Neural progenitor cell (in vitro differentiated cells): Measurements from ENCODE around the gene LRP1B. TPM values are rescaled to one million over a fixed set of nuclear protein-coding genes. Genes with fewer than 3 reads are reported as not detected.

ENCODE experiments used
- DNase-seq: peaks from one replicate; pipeline ENCODE4 v3.0.0-alpha.2; 2016; ENCODE audit warnings: low spot score
- H2AFZ ChIP-seq: fragments of 200-600 bp; sonication (generic); replicated peaks from 2 replicates; pipeline ENCODE4 v1.6.1; 2016; ENCODE audit warnings: antibody characterized with exemption
- H3F3A ChIP-seq: fragments of 200-600 bp; sonication (generic); 2 replicates; pipeline ENCODE4 v1.6.1; 2016; ENCODE audit warnings: antibody characterized with exemption, low read depth
- H3K27ac ChIP-seq: fragments of 200-600 bp; sonication (generic); 2 replicates; pipeline ENCODE4 v1.5.1; 2016; ENCODE audit warnings: mild to moderate bottlenecking
- H3K27me3 ChIP-seq: fragments of 200-600 bp; sonication (generic); 2 replicates; pipeline ENCODE4 v1.6.1; 2016; ENCODE audit warnings: mild to moderate bottlenecking, moderate library complexity
- H3K36me3 ChIP-seq: fragments of 200-600 bp; sonication (generic); 2 replicates; pipeline ENCODE4 v1.5.1; 2016
- H3K4me1 ChIP-seq: fragments of 200-600 bp; sonication (generic); 2 replicates; pipeline ENCODE4 v1.6.1; 2016; ENCODE audit warnings: mixed run types
- H3K4me2 ChIP-seq: fragments of 200-600 bp; sonication (generic); 2 replicates; pipeline ENCODE4 v1.6.1; 2016
- H3K4me3 ChIP-seq: fragments of 200-600 bp; sonication (generic); 2 replicates; pipeline ENCODE4 v1.5.1; 2016
- H3K79me2 ChIP-seq: fragments of 200-600 bp; sonication (generic); 2 replicates; pipeline ENCODE4 v1.6.1; 2016; ENCODE audit warnings: low read depth
- H3K9ac ChIP-seq: fragments of 200-600 bp; sonication (generic); 2 replicates; pipeline ENCODE4 v1.6.1; 2016
- H3K9me3 ChIP-seq: fragments of 200-600 bp; sonication (generic); 2 replicates; pipeline ENCODE4 v1.5.1; 2016; ENCODE audit warnings: low read depth
- H4K20me1 ChIP-seq: fragments of 200-600 bp; sonication (generic); 2 replicates; pipeline ENCODE4 v1.6.1; 2016; ENCODE audit warnings: low read depth
- H3K27ac Mint-ChIP-seq: 3 replicates; pipeline ENCODE4 v1.8.0; 2021; ENCODE audit warnings: mixed read lengths
- H3K27me3 Mint-ChIP-seq: 2 replicates; pipeline ENCODE4 v1.8.0; 2022; ENCODE audit warnings: low read depth, mild to moderate bottlenecking, inconsistent platforms, moderate library complexity, mixed read lengths; ENCODE audit not compliant: insufficient read depth
- H3K36me3 Mint-ChIP-seq: 3 replicates; pipeline ENCODE4 v1.8.0; 2021; ENCODE audit warnings: mixed read lengths
- H3K4me1 Mint-ChIP-seq: 3 replicates; pipeline ENCODE4 v1.8.0; 2021; ENCODE audit warnings: mixed read lengths
- H3K4me3 Mint-ChIP-seq: 3 replicates; pipeline ENCODE4 v1.8.0; 2021; ENCODE audit warnings: mild to moderate bottlenecking, moderate library complexity, mixed read lengths
- H3K9me3 Mint-ChIP-seq: 3 replicates; pipeline ENCODE4 v1.8.0; 2020; ENCODE audit warnings: mixed read lengths
- EZH2 ChIP-seq: fragments of 200-600 bp; sonication (generic); IDR thresholded peaks from 2 replicates; pipeline ENCODE4 v1.6.1; 2017; ENCODE audit warnings: antibody characterized with exemption, mild to moderate bottlenecking, moderate library complexity
- EZH2phosphoT487 ChIP-seq: fragments of 200-600 bp; sonication (generic); IDR thresholded peaks from 2 replicates; pipeline ENCODE4 v1.6.1; 2017; ENCODE audit warnings: antibody characterized with exemption
- total RNA-seq: library from RNA; depleted of rRNA; stranded (reverse); fragments of >200 nt; gene quantifications from 2 replicates; pipeline ENCODE4 v1.2.3, GENCODE V29; 2015; ENCODE audit warnings: low replicate concordance
- TF ChIP-seq, protein P1 (sequence below): fragments of 200-600 bp; sonication (generic); IDR thresholded peaks from 2 replicates; pipeline ENCODE4 v1.5.1; 2017; ENCODE audit warnings: antibody characterized with exemption, mild to moderate bottlenecking

Gene LRP1B
- total RNA-seq, 1 donor from 2014 or later: not detected

DNA sequence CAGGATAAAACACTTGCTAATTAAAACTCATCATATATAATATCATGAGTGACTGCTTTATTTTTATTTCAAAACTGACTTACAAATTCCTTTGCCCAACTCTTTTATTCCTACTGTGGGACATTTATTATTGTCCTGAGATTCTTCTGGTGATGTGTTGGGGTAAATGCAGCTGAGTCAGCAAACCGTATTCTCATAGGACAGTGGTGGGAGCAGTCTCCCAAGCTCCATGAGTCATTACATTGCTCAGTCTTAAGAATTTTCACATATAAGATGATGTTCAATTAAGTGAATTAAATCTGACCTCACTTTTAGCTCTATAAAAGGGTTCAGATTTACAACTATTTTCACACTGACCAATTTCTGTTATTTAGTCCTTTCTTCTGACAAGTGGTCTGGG lies 1530.7 kb downstream of the LRP1B start:
- H3K4me1 ChIP-seq: no peaks in the 10 kb centered on the region
- H2AFZ ChIP-seq: no peak overlapping the region
- Mint-ChIP-seq H3K9me3 (no peaks in the 10 kb centered on the region), H3K4me3 (no peak overlapping the region), H3K4me1 (no peaks in the 10 kb centered on the region), H3K27me3 (no peaks in the 10 kb centered on the region), H3K27ac (no peak overlapping the region), H3K36me3 (no peaks in the 10 kb centered on the region)
- H3K27me3 ChIP-seq: no peaks in the 10 kb centered on the region
- no peak for DNase-seq
- H3K9ac ChIP-seq: no peak overlapping the region
- no peak for TF ChIP-seq EZH2
- no peak for TF ChIP-seq EZH2phosphoT487
- TF ChIP-seq, protein P1, sequence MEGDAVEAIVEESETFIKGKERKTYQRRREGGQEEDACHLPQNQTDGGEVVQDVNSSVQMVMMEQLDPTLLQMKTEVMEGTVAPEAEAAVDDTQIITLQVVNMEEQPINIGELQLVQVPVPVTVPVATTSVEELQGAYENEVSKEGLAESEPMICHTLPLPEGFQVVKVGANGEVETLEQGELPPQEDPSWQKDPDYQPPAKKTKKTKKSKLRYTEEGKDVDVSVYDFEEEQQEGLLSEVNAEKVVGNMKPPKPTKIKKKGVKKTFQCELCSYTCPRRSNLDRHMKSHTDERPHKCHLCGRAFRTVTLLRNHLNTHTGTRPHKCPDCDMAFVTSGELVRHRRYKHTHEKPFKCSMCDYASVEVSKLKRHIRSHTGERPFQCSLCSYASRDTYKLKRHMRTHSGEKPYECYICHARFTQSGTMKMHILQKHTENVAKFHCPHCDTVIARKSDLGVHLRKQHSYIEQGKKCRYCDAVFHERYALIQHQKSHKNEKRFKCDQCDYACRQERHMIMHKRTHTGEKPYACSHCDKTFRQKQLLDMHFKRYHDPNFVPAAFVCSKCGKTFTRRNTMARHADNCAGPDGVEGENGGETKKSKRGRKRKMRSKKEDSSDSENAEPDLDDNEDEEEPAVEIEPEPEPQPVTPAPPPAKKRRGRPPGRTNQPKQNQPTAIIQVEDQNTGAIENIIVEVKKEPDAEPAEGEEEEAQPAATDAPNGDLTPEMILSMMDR: no peak
- no peak overlapping the region for H3K4me2 ChIP-seq
- no peaks in the 10 kb centered on the region for H3F3A ChIP-seq
- no peak overlapping the region for H3K27ac ChIP-seq
- no peak overlapping the region for H3K4me3 ChIP-seq
- no peaks in the 10 kb centered on the region for H4K20me1 ChIP-seq
- H3K36me3 ChIP-seq: no peaks in the 10 kb centered on the region
- no peaks in the 10 kb centered on the region for H3K79me2 ChIP-seq
- no peaks in the 10 kb centered on the region for H3K9me3 ChIP-seq

DNA sequence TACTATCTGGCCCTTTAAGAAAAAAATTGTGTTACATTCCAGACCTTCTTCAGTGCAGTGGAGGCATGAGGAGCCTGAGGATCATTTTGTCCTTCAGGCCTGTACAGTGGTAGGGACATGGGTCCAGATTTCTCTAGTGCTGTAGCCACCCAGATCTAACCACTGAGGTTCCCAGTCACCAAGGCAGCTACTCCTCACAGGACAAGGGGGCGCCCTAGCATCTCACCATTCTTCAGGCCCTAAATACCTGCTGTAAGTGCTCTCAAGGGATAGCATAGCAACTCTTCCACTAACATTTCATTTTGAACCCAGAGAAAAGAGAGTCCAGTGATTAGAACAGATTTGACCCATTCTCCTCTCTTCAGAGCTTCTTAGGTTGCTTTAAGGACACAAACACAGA lies 1533.0 kb downstream of the LRP1B start:
- Histone ChIP-seq H2AFZ (no peak overlapping the region), H3K4me3 (no peak overlapping the region), H4K20me1 (no peaks in the 10 kb centered on the region), H3K9ac (no peak overlapping the region), H3F3A (no peaks in the 10 kb centered on the region), H3K27me3 (no peaks in the 10 kb centered on the region), H3K9me3 (no peaks in the 10 kb centered on the region), H3K4me2 (no peak overlapping the region), H3K27ac (no peak overlapping the region), H3K4me1 (no peaks in the 10 kb centered on the region), H3K79me2 (no peaks in the 10 kb centered on the region), H3K36me3 (no peaks in the 10 kb centered on the region)
- DNase-seq: peak; percentile 14
- Mint-ChIP-seq H3K4me1 (no peaks in the 10 kb centered on the region), H3K27ac (no peak overlapping the region), H3K9me3 (no peaks in the 10 kb centered on the region), H3K4me3 (no peak overlapping the region), H3K27me3 (no peaks in the 10 kb centered on the region), H3K36me3 (no peaks in the 10 kb centered on the region)
- TF ChIP-seq EZH2phosphoT487: no peak
- no peak for TF ChIP-seq EZH2
- TF ChIP-seq, protein P1: peak; percentile 18

DNA sequence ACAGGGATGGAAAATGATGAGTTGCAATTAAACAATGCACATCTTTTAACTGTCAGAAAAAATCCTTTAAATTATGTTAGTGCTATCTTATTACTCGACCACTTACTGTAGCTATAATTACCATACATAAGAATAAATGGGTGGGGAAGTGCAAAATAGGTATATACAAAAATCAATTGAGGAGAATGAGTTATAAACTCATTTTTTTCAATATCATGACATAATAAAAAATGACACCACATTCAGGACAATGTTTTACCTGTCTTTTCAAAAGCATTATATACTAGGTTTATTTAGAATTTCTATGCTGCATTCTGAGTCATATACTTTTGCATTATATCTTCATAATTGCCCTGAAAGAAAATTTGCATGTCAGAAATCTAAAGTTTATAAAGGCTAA lies 1533.6 kb downstream of the LRP1B start:
- TF ChIP-seq, protein P1: no peak
- TF ChIP-seq EZH2phosphoT487 (no peak), EZH2 (no peak)
- no peaks in the 10 kb centered on the region for H3K4me1 Mint-ChIP-seq
- Histone ChIP-seq H2AFZ (no peak overlapping the region), H3K4me1 (no peaks in the 10 kb centered on the region), H3K4me3 (no peak overlapping the region), H3K9me3 (no peaks in the 10 kb centered on the region), H3K9ac (no peak overlapping the region), H3K79me2 (no peaks in the 10 kb centered on the region), H3K4me2 (no peak overlapping the region), H3K36me3 (no peaks in the 10 kb centered on the region), H4K20me1 (no peaks in the 10 kb centered on the region), H3K27me3 (no peaks in the 10 kb centered on the region), H3K27ac (no peak overlapping the region), H3F3A (no peaks in the 10 kb centered on the region)
- no peaks in the 10 kb centered on the region for H3K27me3 Mint-ChIP-seq
- no peak overlapping the region for H3K4me3 Mint-ChIP-seq
- H3K9me3 Mint-ChIP-seq: no peaks in the 10 kb centered on the region
- H3K27ac Mint-ChIP-seq: no peak overlapping the region
- H3K36me3 Mint-ChIP-seq: no peaks in the 10 kb centered on the region
- no peak for DNase-seq

DNA sequence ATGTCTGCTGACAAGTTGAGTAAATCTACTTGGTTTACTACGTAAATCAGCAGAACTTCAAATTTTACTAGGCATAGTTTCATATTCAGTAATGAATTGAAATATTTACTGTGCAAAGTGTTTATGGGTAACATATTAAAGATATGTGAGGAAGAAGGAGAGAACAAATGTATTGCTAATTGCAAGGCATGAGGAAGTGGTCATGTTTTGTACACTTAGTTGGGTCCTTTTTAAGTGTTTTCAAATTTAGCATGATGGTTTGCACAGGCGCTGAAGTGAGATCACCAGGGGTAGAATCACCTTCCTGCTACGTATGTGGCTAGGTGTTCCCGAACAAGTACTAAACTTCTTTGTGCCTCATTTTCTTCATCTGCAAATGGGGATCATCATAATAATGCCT lies 1534.4 kb downstream of the LRP1B start:
- DNase-seq: no peak
- Mint-ChIP-seq H3K9me3 (no peaks in the 10 kb centered on the region), H3K4me1 (no peaks in the 10 kb centered on the region), H3K36me3 (no peaks in the 10 kb centered on the region), H3K27ac (no peak overlapping the region), H3K27me3 (no peaks in the 10 kb centered on the region), H3K4me3 (no peak overlapping the region)
- Histone ChIP-seq H3K27ac (no peak overlapping the region), H3K9me3 (no peaks in the 10 kb centered on the region), H3K79me2 (no peaks in the 10 kb centered on the region), H3K9ac (no peak overlapping the region), H4K20me1 (no peaks in the 10 kb centered on the region), H3K4me3 (no peak overlapping the region), H2AFZ (no peak overlapping the region), H3F3A (no peaks in the 10 kb centered on the region), H3K36me3 (no peaks in the 10 kb centered on the region), H3K27me3 (no peaks in the 10 kb centered on the region), H3K4me2 (no peak overlapping the region), H3K4me1 (no peaks in the 10 kb centered on the region)
- no peak for TF ChIP-seq EZH2
- TF ChIP-seq EZH2phosphoT487: no peak
- TF ChIP-seq, protein P1: no peak
